ENCODE data around the gene GABRG2. TPM values are rescaled to one million over a fixed set of nuclear protein-coding genes. Genes with fewer than 3 reads are reported as not detected.

Gene GABRG2
- total RNA-seq, 3 donors from 2014 or later, result not detected

- Histone ChIP-seq H3K4me1 (no peaks in the 10 kb centered on the region), H3K4me3 (no peak overlapping the region), H3K9me3 (no peaks in the 10 kb centered on the region), H3K27ac (no peak overlapping the region), H3K27me3 (no peaks in the 10 kb centered on the region), H3K36me3 (no peaks in the 10 kb centered on the region)
- TF ChIP-seq CTCF (IDR thresholded peaks at IDR 0.05) (no peak), POLR2AphosphoS5 (IDR thresholded peaks at IDR 0.05) (no peak), POLR2A (IDR thresholded peaks at IDR 0.05) (no peak)
- no peak for DNase-seq (ENCODE audit: low spot score in 2 of 2)
- intact Hi-C loops (cut with DNase I; ENCODE audit: low total_unique reads), result no loop called here
Observed at GRCh38 chr5:162139190-162139589, 71.6 kb downstream of the GABRG2 start.

DNA sequence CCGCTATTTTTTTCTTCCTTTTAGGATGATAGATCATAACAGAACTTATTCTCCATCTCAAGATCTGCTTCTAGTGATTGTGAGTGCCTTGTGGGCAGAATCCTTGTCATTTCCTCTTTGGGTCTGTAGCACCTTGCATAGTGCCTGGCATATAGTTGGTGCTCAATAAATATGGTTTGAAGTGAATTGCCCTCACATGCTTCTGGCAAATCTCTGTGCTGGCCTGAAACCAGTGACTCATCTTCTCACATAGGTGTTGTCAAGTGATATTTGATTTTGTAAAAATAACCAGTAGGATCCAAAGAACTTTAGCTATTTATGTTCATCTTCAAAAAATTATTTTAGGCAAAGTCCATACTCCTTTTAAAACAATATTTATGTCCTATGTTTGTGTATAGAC lies 86.7 kb downstream of the GABRG2 start:
- Histone ChIP-seq H3K36me3 (no peaks in the 10 kb centered on the region), H3K27me3 (no peaks in the 10 kb centered on the region), H3K4me3 (no peak overlapping the region), H3K27ac (no peak overlapping the region), H3K9me3 (no peaks in the 10 kb centered on the region), H3K4me1 (no peaks in the 10 kb centered on the region)
- DNase-seq (ENCODE audit: low spot score in 2 of 2), result no peak
- intact Hi-C loops (cut with DNase I; ENCODE audit: low total_unique reads), result no loop called here
- no peak for TF ChIP-seq POLR2A (IDR thresholded peaks at IDR 0.05)

DNA sequence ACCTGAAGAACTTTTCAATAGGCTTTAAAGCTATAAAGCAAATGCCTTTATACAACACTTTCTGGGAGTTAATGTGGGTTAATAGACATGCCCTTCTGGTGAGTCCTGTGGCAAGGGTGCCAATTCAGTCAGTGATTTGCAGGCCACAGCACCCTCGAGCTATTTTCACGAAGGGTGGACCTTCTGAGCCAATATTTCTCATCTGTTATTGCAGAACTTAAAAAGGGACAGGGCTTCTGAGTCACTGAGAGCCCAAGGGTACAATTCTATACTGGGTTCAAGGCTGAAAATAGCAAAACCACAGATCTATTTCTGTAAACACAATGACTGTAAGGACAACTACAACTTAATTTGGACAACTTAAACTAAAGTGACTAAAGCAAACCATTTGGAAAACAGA lies 92.8 kb downstream of the GABRG2 start:
- Histone ChIP-seq H3K36me3 (no peaks in the 10 kb centered on the region), H3K9me3 (peaks cover 0 to 8% of the 10 kb centered on the region in 2 donors)
- intact Hi-C loops (cut with DNase I; ENCODE audit: low total_unique reads), result no loop called here

GRCh38 chr5:162163663-162164062 lies 96.1 kb downstream of the GABRG2 start:
- no peak for DNase-seq (ENCODE audit: low spot score in 2 of 2)

More for the DNA sequence above, 92.8 kb downstream of the GABRG2 start:
- Histone ChIP-seq H3K4me3 (no peak overlapping the region), H3K27ac (no peak overlapping the region), H3K27me3 (no peaks in the 10 kb centered on the region), H3K4me1 (no peaks in the 10 kb centered on the region)
- DNase-seq (ENCODE audit: low spot score in 2 of 2), result no peak
- TF ChIP-seq CTCF (IDR thresholded peaks at IDR 0.05) (no peak), POLR2AphosphoS5 (IDR thresholded peaks at IDR 0.05) (no peak)

GRCh38 chr5:162174358-162174974 lies 106.9 kb downstream of the GABRG2 start:
- Histone ChIP-seq H3K4me3 (no peak overlapping the region), H3K27ac (no peak overlapping the region), H3K27me3 (no peaks in the 10 kb centered on the region), H3K36me3 (no peaks in the 10 kb centered on the region), H3K9me3 (no peaks in the 10 kb centered on the region), H3K4me1 (no peaks in the 10 kb centered on the region)
- TF ChIP-seq POLR2AphosphoS5 (IDR thresholded peaks at IDR 0.05) (no peak), CTCF (IDR thresholded peaks at IDR 0.05) (no peak), POLR2A (IDR thresholded peaks at IDR 0.05) (no peak)
- DNase-seq (ENCODE audit: low spot score in 2 of 2), result no peak
- intact Hi-C loops (cut with DNase I; ENCODE audit: low total_unique reads), result no loop called here

More at GRCh38 chr5:162163663-162164062, 96.1 kb downstream of the GABRG2 start:
- Histone ChIP-seq H3K4me1 (no peaks in the 10 kb centered on the region), H3K9me3 (peaks cover 8 to 13% of the 10 kb centered on the region in 2 donors), H3K4me3 (no peak overlapping the region), H3K36me3 (no peaks in the 10 kb centered on the region), H3K27me3 (no peaks in the 10 kb centered on the region), H3K27ac (no peak overlapping the region)
- intact Hi-C loops (cut with DNase I; ENCODE audit: low total_unique reads), result no loop called here
- no peak for TF ChIP-seq CTCF (IDR thresholded peaks at IDR 0.05)
- TF ChIP-seq POLR2AphosphoS5 (IDR thresholded peaks at IDR 0.05), result no peak
- no peak for TF ChIP-seq POLR2A (IDR thresholded peaks at IDR 0.05)

Measured in breast epithelium (tissue), 4 donors.